ENCODE results near the gene INO80D. TPM values are rescaled to one million over a fixed set of nuclear protein-coding genes. Genes with fewer than 3 reads are reported as not detected.

INO80D gene
- total and polyA plus RNA-seq, 2 of the 13 experiments (the other 11 are each of a cell fraction or from before 2014, with no cell fraction given): 7.6 to 7.9 TPM

DNA sequence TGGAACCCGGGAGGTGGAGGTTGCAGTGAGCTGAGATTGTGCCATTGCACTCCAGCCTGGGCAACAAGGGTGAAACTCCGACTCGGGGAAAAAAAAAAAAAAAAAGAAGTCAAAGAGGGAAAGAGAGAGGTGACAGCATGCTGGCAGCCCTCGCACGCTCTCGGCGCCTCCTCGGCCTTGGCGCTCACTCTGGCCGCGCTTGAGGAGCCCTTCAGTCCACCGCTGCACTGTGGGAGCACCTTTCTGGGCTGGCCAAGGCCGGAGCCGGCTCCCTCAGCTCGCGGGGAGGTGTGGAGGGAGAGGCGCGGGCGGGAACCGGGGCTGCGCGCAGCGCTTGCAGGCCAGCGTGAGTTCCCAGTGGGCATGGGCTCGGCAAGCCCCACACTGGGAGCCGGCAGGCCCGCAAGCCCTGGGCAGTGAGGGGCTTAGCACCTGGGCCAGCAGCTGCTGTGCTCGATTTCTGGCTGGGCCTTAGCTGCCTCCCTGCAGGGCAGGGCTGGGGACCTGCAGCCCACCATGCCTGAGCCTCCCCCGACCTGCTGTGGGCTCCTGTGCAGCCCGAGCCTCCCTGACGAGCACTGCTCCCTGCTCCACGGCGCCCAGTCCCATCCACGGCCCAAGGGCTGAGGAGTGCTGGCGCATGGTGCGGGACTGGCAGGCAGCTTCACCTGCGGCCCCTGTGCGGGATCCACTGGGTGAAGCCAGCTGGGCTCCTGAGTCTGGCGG lies 108.9 kb downstream of the INO80D start (continued):
- TF ChIP-seq ZNF567 (CRISPR knock-in tag; IDR thresholded peaks at IDR 0.05; ENCODE audit: borderline replicate concordance) (0 out of 2 replicates have a peak, but pooled peaks have one; percentile 42), ZNF772 (CRISPR knock-in tag; IDR thresholded peaks at IDR 0.05) (peak; percentile 11; the same call in 1 of the 2 replicates), KDM5B (CRISPR knock-in tag; IDR thresholded peaks at IDR 0.05; ENCODE audit: borderline replicate concordance) (peak; percentile 24; the same call in 1 of the 2 replicates), FOXC1 (CRISPR knock-in tag; IDR thresholded peaks at IDR 0.05; ENCODE audit: borderline replicate concordance) (peak; percentile 21; the same call in 1 of the 2 replicates)
- TF ChIP-seq, protein P1, sequence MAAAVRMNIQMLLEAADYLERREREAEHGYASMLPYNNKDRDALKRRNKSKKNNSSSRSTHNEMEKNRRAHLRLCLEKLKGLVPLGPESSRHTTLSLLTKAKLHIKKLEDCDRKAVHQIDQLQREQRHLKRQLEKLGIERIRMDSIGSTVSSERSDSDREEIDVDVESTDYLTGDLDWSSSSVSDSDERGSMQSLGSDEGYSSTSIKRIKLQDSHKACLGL (CRISPR knock-in tag; IDR thresholded peaks at IDR 0.05): peak; percentile 45; the same call in 1 of the 2 replicates
- TF ChIP-seq, protein P2, sequence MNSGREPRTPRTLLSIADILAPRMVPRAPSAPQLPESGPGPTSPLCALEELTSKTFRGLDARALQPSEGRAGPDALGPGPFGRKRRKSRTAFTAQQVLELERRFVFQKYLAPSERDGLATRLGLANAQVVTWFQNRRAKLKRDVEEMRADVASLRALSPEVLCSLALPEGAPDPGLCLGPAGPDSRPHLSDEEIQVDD (CRISPR knock-in tag; IDR thresholded peaks at IDR 0.05; ENCODE audit: borderline replicate concordance): 0 out of 2 replicates have a peak, but pooled peaks have one; percentile 21

DNA sequence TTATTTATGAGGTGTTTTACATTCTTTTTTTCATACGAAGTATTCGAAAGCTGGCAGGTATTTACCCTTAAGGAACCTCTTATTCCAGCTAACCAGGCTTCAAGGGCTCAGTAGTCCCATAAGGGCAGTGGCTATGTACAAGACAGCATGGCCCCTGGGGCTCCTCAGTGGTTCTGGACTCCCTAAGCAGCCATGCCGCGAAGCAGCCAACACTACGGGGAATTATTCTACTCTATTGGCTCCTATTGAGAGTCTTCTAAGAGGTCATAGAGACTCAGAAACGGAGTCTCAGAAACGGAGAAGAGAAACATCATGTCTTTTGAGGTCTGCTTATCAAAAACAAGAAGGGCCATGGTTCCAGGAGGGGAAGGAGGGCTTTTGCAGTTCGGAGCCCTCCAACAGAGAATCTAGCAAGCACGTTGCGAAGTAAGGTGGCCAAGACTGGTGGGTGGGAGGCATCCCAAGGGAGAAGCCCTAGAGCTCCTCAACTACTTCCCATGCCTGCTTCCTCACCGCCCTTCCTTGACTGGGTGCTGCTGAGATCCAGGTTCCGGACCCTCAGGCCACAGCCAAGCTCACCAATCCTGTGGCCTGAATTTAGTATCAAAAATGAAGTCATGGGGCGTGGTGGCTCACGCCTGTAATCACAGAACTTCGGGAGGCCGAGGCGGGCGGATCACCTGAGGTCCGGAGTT lies 109.7 kb downstream of the INO80D start:
- peak overlapping the region; percentile 89 for H3K27ac ChIP-seq (ENCODE audit: extremely low read length, insufficient read depth, low read length)
- TF ChIP-seq, protein P3, sequence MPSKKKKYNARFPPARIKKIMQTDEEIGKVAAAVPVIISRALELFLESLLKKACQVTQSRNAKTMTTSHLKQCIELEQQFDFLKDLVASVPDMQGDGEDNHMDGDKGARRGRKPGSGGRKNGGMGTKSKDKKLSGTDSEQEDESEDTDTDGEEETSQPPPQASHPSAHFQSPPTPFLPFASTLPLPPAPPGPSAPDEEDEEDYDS (CRISPR knock-in tag; IDR thresholded peaks at IDR 0.05): no peak
- no peak for TF ChIP-seq ATF7 (IDR thresholded peaks at IDR 0.05)
- TF ChIP-seq ATF7 (CRISPR knock-in tag; IDR thresholded peaks at IDR 0.05): no peak
- TF ChIP-seq ZNF772 (CRISPR knock-in tag; IDR thresholded peaks at IDR 0.05): peak; percentile 23; the same call in 1 of the 2 replicates
- no peak for TF ChIP-seq SNAPC2 (CRISPR knock-in tag; IDR thresholded peaks at IDR 0.05)
- TF ChIP-seq KDM1A (CRISPR knock-in tag; IDR thresholded peaks at IDR 0.05): no peak
- TF ChIP-seq, protein P4, sequence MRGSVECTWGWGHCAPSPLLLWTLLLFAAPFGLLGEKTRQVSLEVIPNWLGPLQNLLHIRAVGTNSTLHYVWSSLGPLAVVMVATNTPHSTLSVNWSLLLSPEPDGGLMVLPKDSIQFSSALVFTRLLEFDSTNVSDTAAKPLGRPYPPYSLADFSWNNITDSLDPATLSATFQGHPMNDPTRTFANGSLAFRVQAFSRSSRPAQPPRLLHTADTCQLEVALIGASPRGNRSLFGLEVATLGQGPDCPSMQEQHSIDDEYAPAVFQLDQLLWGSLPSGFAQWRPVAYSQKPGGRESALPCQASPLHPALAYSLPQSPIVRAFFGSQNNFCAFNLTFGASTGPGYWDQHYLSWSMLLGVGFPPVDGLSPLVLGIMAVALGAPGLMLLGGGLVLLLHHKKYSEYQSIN (CRISPR knock-in tag; IDR thresholded peaks at IDR 0.05; ENCODE audit: borderline replicate concordance): no peak
- TF ChIP-seq, protein P5, sequence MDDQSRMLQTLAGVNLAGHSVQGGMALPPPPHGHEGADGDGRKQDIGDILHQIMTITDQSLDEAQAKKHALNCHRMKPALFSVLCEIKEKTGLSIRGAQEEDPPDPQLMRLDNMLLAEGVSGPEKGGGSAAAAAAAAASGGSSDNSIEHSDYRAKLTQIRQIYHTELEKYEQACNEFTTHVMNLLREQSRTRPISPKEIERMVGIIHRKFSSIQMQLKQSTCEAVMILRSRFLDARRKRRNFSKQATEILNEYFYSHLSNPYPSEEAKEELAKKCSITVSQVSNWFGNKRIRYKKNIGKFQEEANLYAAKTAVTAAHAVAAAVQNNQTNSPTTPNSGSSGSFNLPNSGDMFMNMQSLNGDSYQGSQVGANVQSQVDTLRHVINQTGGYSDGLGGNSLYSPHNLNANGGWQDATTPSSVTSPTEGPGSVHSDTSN (CRISPR knock-in tag; IDR thresholded peaks at IDR 0.05; ENCODE audit: borderline replicate concordance): no peak
- TF ChIP-seq ESRRA (CRISPR knock-in tag; IDR thresholded peaks at IDR 0.05; ENCODE audit: low read depth): no peak
- TF ChIP-seq SP5 (CRISPR knock-in tag; IDR thresholded peaks at IDR 0.05; ENCODE audit: borderline replicate concordance, low read depth): no peak
- no peak for TF ChIP-seq DR1 (CRISPR knock-in tag; IDR thresholded peaks at IDR 0.05)
- TF ChIP-seq CHCHD3 (CRISPR knock-in tag; IDR thresholded peaks at IDR 0.05): no peak
- TF ChIP-seq ZMYM2 (CRISPR knock-in tag; IDR thresholded peaks at IDR 0.05): no peak

More for the DNA sequence above, 109.7 kb downstream of the INO80D start:
- no peak overlapping the region for H2AFZ ChIP-seq (ENCODE audit: low read length)
- WGBS (ENCODE audit: low lambda C conversion rate): 93% methylated on average over 19 of the region's 19 CpGs
- ChIA-PET CTCF (ENCODE audit: low intra/inter-chr PET ratio, low total read pairs) (no interaction called here), POLR2A (interaction anchor here (1.9 kb wide), 1 partner anchor 110 kb away, joined by 9 read pairs; the partner anchor contains the start of gene INO80D)
- H3K4me1 ChIP-seq (ENCODE audit: insufficient read depth, low read length): peaks cover 88% of the 10 kb centered on the region
- ATAC-seq (no peak), FAIRE-seq (no peak), DNase-seq (ENCODE audit: low spot score) (no peak)
- no peaks in the 10 kb centered on the region for H3K27me3 ChIP-seq (ENCODE audit: control insufficient read depth in 1 of 2, insufficient read depth in 2 of 2, low read length in 2 of 2)
- H3K9ac ChIP-seq (ENCODE audit: insufficient read depth, low read depth, low read length): no peak overlapping the region
- no peaks in the 10 kb centered on the region for H4K20me1 ChIP-seq (ENCODE audit: insufficient read depth, low read length)
- no peaks in the 10 kb centered on the region for H3K79me2 ChIP-seq (ENCODE audit: insufficient read depth, low read length)
- in situ Hi-C loops (cut with HindIII; ENCODE audit: extremely low pct_ligation_motif_present, low pct_unique_long_range_greater_than_20kb) (no loop called here), intact Hi-C loops (cut with micrococcal nuclease; ENCODE audit: unreplicated experiment) (no loop called here)
- no peak overlapping the region for H3K4me3 ChIP-seq (replicated peaks in 1 of 3; ENCODE audit: insufficient read depth in 1 of 3, low read depth in 2 of 3, low read length in 3 of 3)
- BruUV-seq (replicated peaks): no TSS peak
- peak overlapping the region; percentile 23; the same call in 1 of the 2 replicates for H3K4me2 ChIP-seq (ENCODE audit: low read depth, low read length)
- H3K9me3 ChIP-seq (ENCODE audit: low read length): peaks cover 7% of the 10 kb centered on the region; the same call in 1 of the 2 replicates
- H3K36me3 ChIP-seq (replicated peaks in 1 of 2; ENCODE audit: control insufficient read depth in 1 of 2, insufficient read depth in 2 of 2, low read length in 2 of 2): no peaks in the 10 kb centered on the region

All from HepG2 (cell line).